HepG2 (cell line): Measurements from ENCODE around the gene FAM222A. TPM values are rescaled to one million over a fixed set of nuclear protein-coding genes. Genes with fewer than 3 reads are reported as not detected.

Source experiments
- CCDC6 ChIP-seq: sonication (generic); formaldehyde crosslinking; IDR thresholded peaks from 2 replicates; pipeline ENCODE4 v1.8.1; 2022; ENCODE audit warnings: mild to moderate bottlenecking, missing genetic modification reagents, moderate library complexity
- EP300 ChIP-seq, 3 experiments: sonication (generic) in 1 of 3; formaldehyde crosslinking in 1 of 3; IDR thresholded peaks; 2 replicates each; pipeline versions ENCODE4 v1.5.1 to v1.6.1; 2011 to 2020; ENCODE audit warnings: low read depth in 2 of 3, low read length in 2 of 3, borderline replicate concordance in 1 of 3, improper control_type of control experiment in 1 of 3, mild to moderate bottlenecking in 1 of 3, missing genetic modification reagents in 1 of 3, moderate library complexity in 1 of 3
- FOSL2 ChIP-seq: sonication (generic); formaldehyde crosslinking; IDR thresholded peaks from 2 replicates; pipeline ENCODE4 v1.4.0; 2020; ENCODE audit warnings: missing genetic modification reagents
- FUBP1 ChIP-seq: sonication (generic); formaldehyde crosslinking; IDR thresholded peaks from 2 replicates; pipeline ENCODE4 v1.5.1; 2020; ENCODE audit warnings: missing genetic modification reagents, mild to moderate bottlenecking, borderline replicate concordance
- HCFC1 ChIP-seq: fragments of 150-350 bp; IDR thresholded peaks from 2 replicates; pipeline ENCODE4 v1.6.1; 2014; ENCODE audit warnings: low read depth, low read length
- LRRFIP1 ChIP-seq: sonication (generic); formaldehyde crosslinking; conservative IDR thresholded peaks from 2 replicates; pipeline ENCODE4 v1.4.0; 2020; ENCODE audit warnings: missing genetic modification reagents
- MZF1 ChIP-seq: sonication (generic); formaldehyde crosslinking; IDR thresholded peaks from 2 replicates; pipeline ENCODE4 v1.8.1; 2023; ENCODE audit warnings: mild to moderate bottlenecking, missing genetic modification reagents, borderline replicate concordance
- NFIC ChIP-seq: IDR thresholded peaks from 2 replicates; pipeline ENCODE4 v1.6.1; 2012; ENCODE audit warnings: mild to moderate bottlenecking, low read length, inconsistent platforms
- NRL ChIP-seq: sonication (generic); formaldehyde crosslinking; IDR thresholded peaks from 2 replicates; pipeline ENCODE4 v1.5.0; 2020; ENCODE audit warnings: missing genetic modification reagents, mild to moderate bottlenecking, moderate library complexity, borderline replicate concordance
- PLSCR1 ChIP-seq: sonication (generic); formaldehyde crosslinking; IDR thresholded peaks from 2 replicates; pipeline ENCODE4 v1.5.0; 2020; ENCODE audit warnings: missing genetic modification reagents, mild to moderate bottlenecking, borderline replicate concordance
- SMAD9 ChIP-seq: sonication (generic); formaldehyde crosslinking; IDR thresholded peaks from 2 replicates; pipeline ENCODE4 v1.5.1; 2020; ENCODE audit warnings: mild to moderate bottlenecking, missing genetic modification reagents
- SMARCE1 ChIP-seq: fragments of 450-650 bp; IDR thresholded peaks from 2 replicates; pipeline ENCODE4 v1.6.1; 2017; ENCODE audit warnings: borderline replicate concordance
- YEATS2 ChIP-seq: sonication (generic); formaldehyde crosslinking; IDR thresholded peaks from 2 replicates; pipeline ENCODE4 v1.4.0; 2020; ENCODE audit warnings: missing genetic modification reagents, borderline replicate concordance
- ZFY ChIP-seq: sonication (generic); formaldehyde crosslinking; IDR thresholded peaks from 2 replicates; pipeline ENCODE4 v1.4.0; 2020; ENCODE audit warnings: missing genetic modification reagents
- ZKSCAN1 ChIP-seq: fragments of 150-350 bp; IDR thresholded peaks from 2 replicates; pipeline ENCODE4 v1.6.1; 2014; ENCODE audit warnings: low read length
- ZNF180 ChIP-seq: sonication (generic); formaldehyde crosslinking; IDR thresholded peaks from 2 replicates; pipeline ENCODE4 v1.4.0; 2020; ENCODE audit warnings: low read depth, missing genetic modification reagents, borderline replicate concordance
- ZNF460 ChIP-seq: sonication (generic); formaldehyde crosslinking; IDR thresholded peaks from 2 replicates; pipeline ENCODE4 v1.5.1; 2020; ENCODE audit warnings: missing genetic modification reagents, mild to moderate bottlenecking, borderline replicate concordance
- ZNF552 ChIP-seq: sonication (generic); formaldehyde crosslinking; IDR thresholded peaks from 2 replicates; pipeline ENCODE4 v1.9.0; 2022; ENCODE audit warnings: missing genetic modification reagents, mild to moderate bottlenecking, borderline replicate concordance
- ZNF740 ChIP-seq: sonication (generic); formaldehyde crosslinking; IDR thresholded peaks from 2 replicates; pipeline ENCODE4 v1.4.0; 2020; ENCODE audit warnings: missing genetic modification reagents
- ZNF772 ChIP-seq: sonication (generic); formaldehyde crosslinking; IDR thresholded peaks from 2 replicates; pipeline ENCODE4 v1.5.0; 2020; ENCODE audit warnings: mild to moderate bottlenecking, missing genetic modification reagents
- polyA plus RNA-seq, 8 experiments: library from polyadenylated mRNA; depleted of rRNA in 3 of 8; stranded (reverse) in 7 of 8; unstranded in 1 of 8; fragments of >200 nt; fragmentation: Illumina TruSeq in 4 of 8; extraction: Trizol in 4 of 8; gene quantifications; 2 replicates each; pipeline versions ENCODE4 v1.2.1 to v1.2.3, GENCODE V29; 2011 to 2016; ENCODE audit warnings: low read depth in 4 of 8, missing spikeins in 1 of 8, mixed read lengths in 1 of 8; ENCODE audit not compliant: insufficient read depth in 1 of 8
- total RNA-seq, 5 experiments: library from RNA; depleted of rRNA; stranded (reverse); fragments of >200 nt; fragmentation: Illumina TruSeq; extraction: Trizol; gene quantifications; 2 replicates each; pipeline ENCODE4 v1.2.3, GENCODE V29; 2016; ENCODE audit warnings: low read depth in 1 of 5
- TF ChIP-seq, protein P1 (sequence below): sonication (generic); formaldehyde crosslinking; IDR thresholded peaks from 2 replicates; pipeline ENCODE4 v1.4.0; 2020; ENCODE audit warnings: missing genetic modification reagents

FAM222A gene
- total and polyA plus RNA-seq, 2 of the 13 experiments (the other 11 are each of a cell fraction or from before 2014, with no cell fraction given) = 2.7 to 9.6 TPM

GRCh38 chr12:109711596-109712461 is 1.8 kb upstream of the FAM222A start (continued):
- TF ChIP-seq LRRFIP1 (CRISPR knock-in tag) (no peak), NRL (no peak), NFIC (no peak), YEATS2 (no peak), FOSL2 (0 out of 2 replicates have a peak, but pooled peaks have one; percentile 13), MZF1 (CRISPR knock-in tag) (no peak), ZNF180 (CRISPR knock-in tag) (no peak), HCFC1 (no peak), PLSCR1 (CRISPR knock-in tag) (no peak), ZFY (no peak; the same call in none of the 2 replicates), CCDC6 (CRISPR knock-in tag) (no peak), SMAD9 (CRISPR knock-in tag) (no peak), ZKSCAN1 (no peak; the same call in 1 of the 2 replicates), ZNF552 (CRISPR knock-in tag) (no peak), ZNF460 (CRISPR knock-in tag) (no peak), FUBP1 (CRISPR knock-in tag) (no peak), EP300 (IDR thresholded peaks at IDR 0.05; ENCODE audit: low read depth in 2 of 2, low read length in 2 of 2) (no peak), EP300 (CRISPR knock-in tag; IDR thresholded peaks at IDR 0.05; ENCODE audit: borderline replicate concordance) (no peak), SMARCE1 (no peak), ZNF772 (no peak), ZNF740 (CRISPR knock-in tag) (no peak)
- TF ChIP-seq, protein P1, sequence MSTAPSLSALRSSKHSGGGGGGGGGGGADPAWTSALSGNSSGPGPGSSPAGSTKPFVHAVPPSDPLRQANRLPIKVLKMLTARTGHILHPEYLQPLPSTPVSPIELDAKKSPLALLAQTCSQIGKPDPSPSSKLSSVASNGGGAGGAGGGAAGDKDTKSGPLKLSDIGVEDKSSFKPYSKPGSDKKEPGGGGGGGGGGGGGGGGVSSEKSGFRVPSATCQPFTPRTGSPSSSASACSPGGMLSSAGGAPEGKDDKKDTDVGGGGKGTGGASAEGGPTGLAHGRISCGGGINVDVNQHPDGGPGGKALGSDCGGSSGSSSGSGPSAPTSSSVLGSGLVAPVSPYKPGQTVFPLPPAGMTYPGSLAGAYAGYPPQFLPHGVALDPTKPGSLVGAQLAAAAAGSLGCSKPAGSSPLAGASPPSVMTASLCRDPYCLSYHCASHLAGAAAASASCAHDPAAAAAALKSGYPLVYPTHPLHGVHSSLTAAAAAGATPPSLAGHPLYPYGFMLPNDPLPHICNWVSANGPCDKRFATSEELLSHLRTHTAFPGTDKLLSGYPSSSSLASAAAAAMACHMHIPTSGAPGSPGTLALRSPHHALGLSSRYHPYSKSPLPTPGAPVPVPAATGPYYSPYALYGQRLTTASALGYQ (CRISPR knock-in tag) = 0 out of 2 replicates have a peak, but pooled peaks have one; percentile 12
